GM12878 (cell line): ENCODE results near the gene NET1. TPM values are rescaled to one million over a fixed set of nuclear protein-coding genes. Genes with fewer than 3 reads are reported as not detected.

Experiments used
- ATAC-seq: fragments of 200-7000 bp; cut with Tn5 transposase; 3 replicates; pipeline ENCODE4 v1.9.1; 2020; ENCODE audit warnings: mild to moderate bottlenecking, moderate library complexity
- BruUV-seq: library from RNA; stranded (reverse); fragments of 400-500 nt; replicated peaks from 2 replicates; lab custom pipeline; 2021; lab: Mats Ljungman, UMichigan
- CTCF ChIA-PET: fragments of 300-600 bp; sonication (Branson Sonifier 250); formaldehyde crosslinking; extraction: SDS; loops from one replicate; lab custom pipeline; 2021; ENCODE audit warnings: inconsistent platforms; lab: Yijun Ruan, JAX
- POLR2A ChIA-PET: fragments of 350-600 bp; formaldehyde crosslinking; extraction: SDS; loops from one replicate; lab custom pipeline; 2021; ENCODE audit warnings: inconsistent platforms; lab: Charles Lee
- RAD21 ChIA-PET: fragments of 300-600 bp; sonication (Branson Sonifier 250); formaldehyde crosslinking; loops from one replicate; lab custom pipeline; 2023; ENCODE audit warnings: antibody characterized with exemption; ENCODE audit not compliant: unreplicated experiment; lab: Charles Lee
- SMC1A ChIA-PET: fragments of 300-600 bp; sonication (Branson Sonifier 250); formaldehyde crosslinking; loops from one replicate; lab custom pipeline; 2023; ENCODE audit not compliant: unreplicated experiment, uncharacterized antibody; lab: Charles Lee
- DNase-seq: peaks from one replicate; pipeline ENCODE4 v3.0.0-alpha.2; 2011; ENCODE audit warnings: low read depth, low spot score
- FAIRE-seq: peaks from 3 replicates; lab custom pipeline; 2011; peaks lifted over from hg19 to GRCh38; lab: Jason Lieb, UNC
- H2AFZ ChIP-seq: 2 replicates; pipeline ENCODE4 v1.6.0; 2011; ENCODE audit warnings: low read depth, low read length, control low read depth; ENCODE audit not compliant: control insufficient read depth
- H3K27ac ChIP-seq: 2 replicates; pipeline ENCODE4 v1.5.1; 2011; ENCODE audit warnings: control low read depth; ENCODE audit not compliant: control insufficient read depth, insufficient read depth
- H3K27me3 ChIP-seq, 2 experiments: replicated peaks in 1 of 2; 2 replicates each; pipeline versions ENCODE4 v1.6.0 to v1.6.1; 2011; ENCODE audit warnings: low read length in 1 of 2; ENCODE audit not compliant: control insufficient read depth in 2 of 2, insufficient read depth in 2 of 2
- H3K36me3 ChIP-seq, 2 experiments: 2 replicates each; pipeline ENCODE4 v1.5.1; 2011; ENCODE audit warnings: low read length in 1 of 2; ENCODE audit not compliant: control insufficient read depth in 2 of 2, insufficient read depth in 2 of 2
- H3K4me1 ChIP-seq: 2 replicates; pipeline ENCODE4 v1.6.1; 2011; ENCODE audit warnings: mild to moderate bottlenecking, low read length, moderate library complexity, mixed read lengths; ENCODE audit not compliant: control insufficient read depth, insufficient read depth
- H3K4me2 ChIP-seq: 2 replicates; pipeline ENCODE4 v1.6.0; 2011; ENCODE audit warnings: control low read depth; ENCODE audit not compliant: control insufficient read depth, insufficient read depth
- H3K4me3 ChIP-seq: fragments of 200-600 bp; sonication (generic); 2 replicates; pipeline ENCODE4 v1.5.1; 2016
- H3K79me2 ChIP-seq: 2 replicates; pipeline ENCODE4 v1.6.0; 2011; ENCODE audit warnings: low read length; ENCODE audit not compliant: control insufficient read depth, insufficient read depth
- H3K9ac ChIP-seq: 2 replicates; pipeline ENCODE4 v1.8.0; 2011; ENCODE audit warnings: low read length, control low read depth, mixed read lengths; ENCODE audit not compliant: control insufficient read depth, insufficient read depth
- H3K9me3 ChIP-seq: replicated peaks from 3 replicates; pipeline ENCODE4 v1.5.1; 2011; ENCODE audit warnings: mild to moderate bottlenecking, low read length; ENCODE audit not compliant: control insufficient read depth, insufficient read depth
- H4K20me1 ChIP-seq: 2 replicates; pipeline ENCODE4 v1.6.0; 2011; ENCODE audit not compliant: control insufficient read depth, insufficient read depth
- ASH2L ChIP-seq: fragments of 300-600, 200-600 bp; sonication (generic); IDR thresholded peaks from 2 replicates; pipeline ENCODE4 v1.6.1; 2017; ENCODE audit warnings: low read depth, mild to moderate bottlenecking, borderline replicate concordance
- BACH1 ChIP-seq: fragments of 450-650 bp; IDR thresholded peaks from 2 replicates; pipeline ENCODE4 v1.6.1; 2017; ENCODE audit warnings: mild to moderate bottlenecking, borderline replicate concordance
- CREB1 ChIP-seq: IDR thresholded peaks from 2 replicates; pipeline ENCODE4 v1.6.1; 2012; ENCODE audit warnings: low read depth, mild to moderate bottlenecking, inconsistent platforms
- EED ChIP-seq: sonication (generic); IDR thresholded peaks from 2 replicates; pipeline ENCODE4 v1.6.1; 2016; ENCODE audit warnings: antibody characterized with exemption, low read depth
- FOS ChIP-seq: IDR thresholded peaks from 3 replicates; pipeline ENCODE4 v1.6.1; 2011; ENCODE audit warnings: borderline replicate concordance; ENCODE audit not compliant: insufficient read length; ENCODE audit errors: extremely low read depth
- FOXM1 ChIP-seq: IDR thresholded peaks from 2 replicates; pipeline ENCODE4 v1.6.1; 2012; ENCODE audit warnings: low read depth, mild to moderate bottlenecking, inconsistent platforms, low read length, moderate library complexity
- HDGF ChIP-seq: fragments of 450-650 bp; IDR thresholded peaks from 2 replicates; pipeline ENCODE4 v1.6.1; 2016; ENCODE audit warnings: antibody characterized with exemption
- IRF4 ChIP-seq: IDR thresholded peaks from 2 replicates; pipeline ENCODE4 v1.6.1; 2011; ENCODE audit warnings: low read depth, low read length
- MYC ChIP-seq: IDR thresholded peaks from 2 replicates; pipeline ENCODE4 v1.6.1; 2011; ENCODE audit warnings: mild to moderate bottlenecking, low read length, moderate library complexity, inconsistent platforms; ENCODE audit not compliant: insufficient read depth, insufficient replicate concordance, insufficient read length, severe bottlenecking
- NBN ChIP-seq: fragments of 450-650 bp; IDR thresholded peaks from 2 replicates; pipeline ENCODE4 v1.6.1; 2016
- NFIC ChIP-seq: IDR thresholded peaks from 2 replicates; pipeline ENCODE4 v1.6.1; 2012; ENCODE audit warnings: low read depth, mild to moderate bottlenecking, inconsistent platforms, low read length, moderate library complexity
- POLR2A ChIP-seq: IDR thresholded peaks from 2 replicates; pipeline ENCODE4 v1.6.1; 2011; ENCODE audit warnings: low read depth, mild to moderate bottlenecking, low read length
- SIX5 ChIP-seq: IDR thresholded peaks from 2 replicates; pipeline ENCODE4 v1.6.1; 2011; ENCODE audit warnings: mild to moderate bottlenecking, low read depth, low read length, moderate library complexity; ENCODE audit not compliant: severe bottlenecking
- YY1 ChIP-seq: IDR thresholded peaks from 2 replicates; pipeline ENCODE4 v1.6.1; 2011; ENCODE audit warnings: low read depth, mild to moderate bottlenecking, low read length
- ZNF622 ChIP-seq: fragments of 450-650 bp; IDR thresholded peaks from 2 replicates; pipeline ENCODE4 v1.6.1; 2017; ENCODE audit warnings: mild to moderate bottlenecking, inconsistent platforms
- WGBS: methylation state at CpG from one replicate; pipeline ENCODE4 v1.1.6; 2016; ENCODE audit warnings: low lambda C conversion rate; ENCODE audit not compliant: insufficient replicate concordance, insufficient coverage; ENCODE audit errors: missing lambda C conversion rate; 5-methylcytosine and 5-hydroxymethylcytosine counted together
- in situ Hi-C: fragments of 300-500 bp; cut with MboI; formaldehyde crosslinking; loops from 9 replicates; pipeline ENCODE4 v1.14.3; 2018; ENCODE audit warnings: mixed read lengths
- intact Hi-C: fragments of 100-400 bp; cut with micrococcal nuclease; formaldehyde crosslinking; loops from one replicate; pipeline ENCODE4 v1.14.2; 2022; ENCODE audit not compliant: unreplicated experiment
- polyA plus RNA-seq, 11 experiments: library from polyadenylated mRNA; depleted of rRNA in 4 of 11; unstranded in 6 of 11; stranded (reverse) in 5 of 11; fragments of >200 nt; fragmentation: Nextera tagmentation in 4 of 11; fragmentation: Illumina TruSeq in 1 of 11; extraction: Ambion mirVana in 4 of 11; extraction: Trizol in 1 of 11; gene quantifications; 1 replicate in 1 of 11; 2 replicates in 10 of 11; pipeline versions ENCODE4 v1.2.1 to v1.2.3, GENCODE V29; 2011 to 2016; ENCODE audit warnings: inconsistent platforms in 2 of 11, missing spikeins in 2 of 11, low read depth in 1 of 11
- total RNA-seq, 4 experiments: library from RNA; depleted of rRNA in 3 of 4; stranded (reverse); fragments of >200 nt in 3 of 4; fragmentation: Illumina TruSeq in 1 of 4; extraction: Trizol in 1 of 4; gene quantifications; 2 replicates each; pipeline versions ENCODE4 v1.2.1 to v1.2.3, GENCODE V29; 2013 to 2021
- TF ChIP-seq, protein P1 (sequence below): fragments of 450-650 bp; IDR thresholded peaks from 2 replicates; pipeline ENCODE4 v1.6.1; 2017; ENCODE audit warnings: low read depth, mild to moderate bottlenecking, moderate library complexity
- TF ChIP-seq, protein P2 (sequence below): IDR thresholded peaks from 2 replicates; pipeline ENCODE4 v1.6.1; 2012; ENCODE audit warnings: low read depth, low read length, improper control_type of control experiment

Gene NET1
- total and polyA plus RNA-seq, 10 of the 15 experiments (the other 5 are each of a cell fraction or from before 2014, with no cell fraction given): 6.5 to 22.7 (median 18.4) TPM

DNA sequence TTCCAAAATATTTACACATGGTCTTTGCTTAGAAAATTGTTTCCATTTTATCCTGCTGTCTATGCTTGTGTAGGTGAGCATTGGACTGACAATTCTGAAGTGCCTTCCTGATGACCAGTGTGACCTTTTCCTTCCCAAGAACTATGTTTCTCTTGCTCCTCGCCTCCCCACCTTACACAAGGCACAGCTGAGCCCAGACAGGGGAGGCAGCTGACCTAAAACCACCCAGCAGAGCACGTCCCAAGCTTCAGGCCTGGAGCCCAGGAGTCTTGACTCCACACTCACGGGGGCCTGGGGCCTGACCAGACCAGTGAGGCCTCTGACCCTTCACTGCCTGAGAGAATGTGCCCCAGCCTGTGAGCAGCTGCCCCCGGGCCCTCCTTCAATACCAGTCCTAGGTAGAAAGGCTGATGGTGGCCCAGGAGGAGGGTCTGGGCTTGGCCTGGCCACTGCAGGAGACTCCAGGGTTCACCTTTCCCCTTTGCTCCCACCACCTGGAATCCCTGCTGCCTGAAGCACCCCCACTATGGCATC, 80.0 kb downstream of the NET1 start:
- ATAC-seq (no peak), DNase-seq (no peak), FAIRE-seq (no peak)
- no peaks in the 10 kb centered on the region for H4K20me1 ChIP-seq
- H3K27me3 ChIP-seq: no peaks in the 10 kb centered on the region; a peak in 3 of 4 replicates
- no peak overlapping the region for H2AFZ ChIP-seq
- TF ChIP-seq, protein P1, sequence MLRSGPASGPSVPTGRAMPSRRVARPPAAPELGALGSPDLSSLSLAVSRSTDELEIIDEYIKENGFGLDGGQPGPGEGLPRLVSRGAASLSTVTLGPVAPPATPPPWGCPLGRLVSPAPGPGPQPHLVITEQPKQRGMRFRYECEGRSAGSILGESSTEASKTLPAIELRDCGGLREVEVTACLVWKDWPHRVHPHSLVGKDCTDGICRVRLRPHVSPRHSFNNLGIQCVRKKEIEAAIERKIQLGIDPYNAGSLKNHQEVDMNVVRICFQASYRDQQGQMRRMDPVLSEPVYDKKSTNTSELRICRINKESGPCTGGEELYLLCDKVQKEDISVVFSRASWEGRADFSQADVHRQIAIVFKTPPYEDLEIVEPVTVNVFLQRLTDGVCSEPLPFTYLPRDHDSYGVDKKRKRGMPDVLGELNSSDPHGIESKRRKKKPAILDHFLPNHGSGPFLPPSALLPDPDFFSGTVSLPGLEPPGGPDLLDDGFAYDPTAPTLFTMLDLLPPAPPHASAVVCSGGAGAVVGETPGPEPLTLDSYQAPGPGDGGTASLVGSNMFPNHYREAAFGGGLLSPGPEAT: no peak
- TF ChIP-seq NFIC: no peak
- TF ChIP-seq ZNF622: no peak
- TF ChIP-seq SIX5: no peak
- TF ChIP-seq IRF4: no peak
- no peak for TF ChIP-seq POLR2A
- no peak for TF ChIP-seq EED
- TF ChIP-seq, protein P2, sequence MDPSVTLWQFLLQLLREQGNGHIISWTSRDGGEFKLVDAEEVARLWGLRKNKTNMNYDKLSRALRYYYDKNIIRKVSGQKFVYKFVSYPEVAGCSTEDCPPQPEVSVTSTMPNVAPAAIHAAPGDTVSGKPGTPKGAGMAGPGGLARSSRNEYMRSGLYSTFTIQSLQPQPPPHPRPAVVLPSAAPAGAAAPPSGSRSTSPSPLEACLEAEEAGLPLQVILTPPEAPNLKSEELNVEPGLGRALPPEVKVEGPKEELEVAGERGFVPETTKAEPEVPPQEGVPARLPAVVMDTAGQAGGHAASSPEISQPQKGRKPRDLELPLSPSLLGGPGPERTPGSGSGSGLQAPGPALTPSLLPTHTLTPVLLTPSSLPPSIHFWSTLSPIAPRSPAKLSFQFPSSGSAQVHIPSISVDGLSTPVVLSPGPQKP: no peak
- no peak for TF ChIP-seq FOS
- TF ChIP-seq BACH1: no peak
- TF ChIP-seq MYC: no peak
- no peak for TF ChIP-seq FOXM1
- TF ChIP-seq ASH2L: no peak
- TF ChIP-seq YY1: no peak
- TF ChIP-seq NBN: no peak
- no peak for TF ChIP-seq HDGF
- TF ChIP-seq CREB1: no peak
- H3K4me1 ChIP-seq: no peaks in the 10 kb centered on the region
- no peak overlapping the region for H3K27ac ChIP-seq
- WGBS: 0% methylated on average over 4 of the region's 4 CpGs
- H3K9ac ChIP-seq: no peak overlapping the region
- CTCF ChIA-PET: no interaction called here
- intact Hi-C loops (no loop called here), in situ Hi-C loops (no loop called here)
- POLR2A ChIA-PET: no interaction called here
- no peak overlapping the region for H3K4me2 ChIP-seq
- H3K9me3 ChIP-seq: peaks cover 3% of the 10 kb centered on the region; the same call in 2 of the 3 replicates
- no TSS peak for BruUV-seq
- H3K4me3 ChIP-seq: no peak overlapping the region
- RAD21 ChIA-PET: no interaction called here
- H3K36me3 ChIP-seq: no peaks in the 10 kb centered on the region
- H3K79me2 ChIP-seq: no peaks in the 10 kb centered on the region
- SMC1A ChIA-PET: no interaction called here
